T-helper 9 cell (primary cell): ENCODE measurements around the gene SWSAP1.
A peak's percentile ranks its signal among the peaks of the same experiment; 100 is the strongest.

Source experiments
- DNase-seq: peaks from one replicate; pipeline ENCODE4 v3.0.0-alpha.2; 2020

Gene SWSAP1

GRCh38 chr19:11355160-11356073, 19.0 kb upstream of the SWSAP1 start, which contains the start of gene PLPPR2:
PLPPR2 (plus strand) TSS chr19:11355432; CDS start chr19:11357674, 2,242 bp downstream.
- peak; percentile 77 for DNase-seq

- no peak for DNase-seq
These were observed 18.4 kb upstream of the SWSAP1 start for GRCh38 chr19:11356074-11356397.

GRCh38 chr19:11356676-11357550, 17.6 kb upstream of the SWSAP1 start:
- DNase-seq: no peak

GRCh38 chr19:11359421-11359820, 15.0 kb upstream of the SWSAP1 start:
- no peak for DNase-seq

- no peak for DNase-seq
These were observed 13.3 kb upstream of the SWSAP1 start for GRCh38 chr19:11361037-11361770.

GRCh38 chr19:11361771-11362731, 12.4 kb upstream of the SWSAP1 start:
- DNase-seq: no peak

- no peak for DNase-seq
These were observed 10.6 kb upstream of the SWSAP1 start for GRCh38 chr19:11363881-11364280.

- DNase-seq: no peak
These were observed 10.1 kb upstream of the SWSAP1 start for GRCh38 chr19:11364296-11364904.

GRCh38 chr19:11364935-11365334, 9.5 kb upstream of the SWSAP1 start:
- DNase-seq: no peak

- DNase-seq: no peak
These were observed 8.8 kb upstream of the SWSAP1 start for GRCh38 chr19:11365557-11366117.

GRCh38 chr19:11367528-11367927, 6.9 kb upstream of the SWSAP1 start:
- no peak for DNase-seq

- DNase-seq: no peak
These were observed 3.7 kb upstream of the SWSAP1 start for GRCh38 chr19:11370744-11371143.

- no peak for DNase-seq
These were observed 1.1 kb upstream of the SWSAP1 start for GRCh38 chr19:11373166-11373884.

GRCh38 chr19:11373885-11374432, 507 bp upstream of the SWSAP1 start:
- no peak for DNase-seq

GRCh38 chr19:11375143-11375948, 880 bp downstream of the SWSAP1 start:
- peak; percentile 56 for DNase-seq

GRCh38 chr19:11377237-11377636, 2.8 kb downstream of the SWSAP1 start:
- no peak for DNase-seq

- DNase-seq: no peak
These were observed 3.3 kb downstream of the SWSAP1 start for GRCh38 chr19:11377756-11378155.

GRCh38 chr19:11378319-11379189, 4.1 kb downstream of the SWSAP1 start:
- no peak for DNase-seq
